ENCODE measurements around the gene MAP3K4.
"Not testable (repeated sequence)": the region's sequence is repeated elsewhere in the genome, so short reads cannot be mapped to it uniquely, and the experiment has no call there.

MAP3K4 gene

GRCh38 chr6:160967351-160967750, 24.2 kb upstream of the MAP3K4 start:
- Histone ChIP-seq H3K27me3 (replicated peaks) (no peaks in the 10 kb centered on the region), H3K4me3 (ENCODE audit: low read depth, low read length) (no peak overlapping the region), H3K36me3 (replicated peaks) (no peaks in the 10 kb centered on the region), H3K27ac (no peak overlapping the region)
- TF ChIP-seq, protein P1, sequence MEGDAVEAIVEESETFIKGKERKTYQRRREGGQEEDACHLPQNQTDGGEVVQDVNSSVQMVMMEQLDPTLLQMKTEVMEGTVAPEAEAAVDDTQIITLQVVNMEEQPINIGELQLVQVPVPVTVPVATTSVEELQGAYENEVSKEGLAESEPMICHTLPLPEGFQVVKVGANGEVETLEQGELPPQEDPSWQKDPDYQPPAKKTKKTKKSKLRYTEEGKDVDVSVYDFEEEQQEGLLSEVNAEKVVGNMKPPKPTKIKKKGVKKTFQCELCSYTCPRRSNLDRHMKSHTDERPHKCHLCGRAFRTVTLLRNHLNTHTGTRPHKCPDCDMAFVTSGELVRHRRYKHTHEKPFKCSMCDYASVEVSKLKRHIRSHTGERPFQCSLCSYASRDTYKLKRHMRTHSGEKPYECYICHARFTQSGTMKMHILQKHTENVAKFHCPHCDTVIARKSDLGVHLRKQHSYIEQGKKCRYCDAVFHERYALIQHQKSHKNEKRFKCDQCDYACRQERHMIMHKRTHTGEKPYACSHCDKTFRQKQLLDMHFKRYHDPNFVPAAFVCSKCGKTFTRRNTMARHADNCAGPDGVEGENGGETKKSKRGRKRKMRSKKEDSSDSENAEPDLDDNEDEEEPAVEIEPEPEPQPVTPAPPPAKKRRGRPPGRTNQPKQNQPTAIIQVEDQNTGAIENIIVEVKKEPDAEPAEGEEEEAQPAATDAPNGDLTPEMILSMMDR (IDR thresholded peaks at IDR 0.05; ENCODE audit: low read depth, low read length, missing control alignments) = no peak
- DNase-seq = no peak
- in situ Hi-C loops (cut with HindIII; ENCODE audit: low pct_ligation_motif_present, low sequenced_read_pairs) = loop anchor here (25.0 kb wide), 1 partner anchor 395 kb away; no protein-coding TSS in a partner anchor

- in situ Hi-C loops (cut with HindIII; ENCODE audit: low pct_ligation_motif_present, low sequenced_read_pairs) = loop anchor here (25.0 kb wide), 1 partner anchor 394 kb away; no protein-coding TSS in a partner anchor
- Histone ChIP-seq H3K4me3 (ENCODE audit: low read depth, low read length) (no peak overlapping the region), H3K27me3 (replicated peaks) (no peaks in the 10 kb centered on the region), H3K36me3 (replicated peaks) (no peaks in the 10 kb centered on the region), H3K27ac (no peak overlapping the region)
- TF ChIP-seq, protein P1 (IDR thresholded peaks at IDR 0.05; ENCODE audit: low read depth, low read length, missing control alignments) = no peak
- DNase-seq = no peak
These were observed 23.7 kb upstream of the MAP3K4 start for GRCh38 chr6:160967833-160968232.

GRCh38 chr6:160971171-160971570, 20.4 kb upstream of the MAP3K4 start:
- DNase-seq = no peak
- TF ChIP-seq, protein P1 (IDR thresholded peaks at IDR 0.05; ENCODE audit: low read depth, low read length, missing control alignments) = no peak
- in situ Hi-C loops (cut with HindIII; ENCODE audit: low pct_ligation_motif_present, low sequenced_read_pairs) = loop anchor here (25.0 kb wide), 1 partner anchor 391 kb away; no protein-coding TSS in a partner anchor
- no peak overlapping the region for H3K27ac ChIP-seq
- no peaks in the 10 kb centered on the region for H3K27me3 ChIP-seq (replicated peaks)
- H3K36me3 ChIP-seq (replicated peaks) = no peaks in the 10 kb centered on the region
- no peak overlapping the region for H3K4me3 ChIP-seq (ENCODE audit: low read depth, low read length)

DNA sequence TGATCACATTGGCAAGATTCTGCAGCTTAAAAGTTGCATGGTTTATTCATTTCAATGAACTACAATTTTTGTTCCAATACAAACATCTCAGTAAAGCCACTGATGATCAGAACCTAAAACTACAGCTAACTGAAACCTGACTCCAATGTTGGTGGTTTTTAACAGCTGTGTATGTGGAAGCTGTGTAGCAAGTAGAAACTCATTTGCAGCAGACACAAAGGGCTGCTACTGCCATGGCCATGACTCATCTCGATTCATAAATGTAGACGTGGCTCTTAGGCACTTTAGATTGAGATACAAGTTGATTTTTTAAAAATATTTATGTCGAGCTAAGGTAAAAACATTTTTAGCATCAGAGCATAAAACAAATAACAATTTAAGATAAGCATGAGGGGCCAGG, 19.5 kb upstream of the MAP3K4 start:
- in situ Hi-C loops (cut with HindIII; ENCODE audit: low pct_ligation_motif_present, low sequenced_read_pairs) = loop anchor here (25.0 kb wide), 1 partner anchor 390 kb away; no protein-coding TSS in a partner anchor
- H3K36me3 ChIP-seq (replicated peaks) = no peaks in the 10 kb centered on the region
- no peaks in the 10 kb centered on the region for H3K27me3 ChIP-seq (replicated peaks)
- TF ChIP-seq, protein P1 (IDR thresholded peaks at IDR 0.05; ENCODE audit: low read depth, low read length, missing control alignments) = no peak
- no peak overlapping the region for H3K4me3 ChIP-seq (ENCODE audit: low read depth, low read length)
- H3K27ac ChIP-seq = peak overlapping the region; percentile 65
- DNase-seq = peak; percentile 93

DNA sequence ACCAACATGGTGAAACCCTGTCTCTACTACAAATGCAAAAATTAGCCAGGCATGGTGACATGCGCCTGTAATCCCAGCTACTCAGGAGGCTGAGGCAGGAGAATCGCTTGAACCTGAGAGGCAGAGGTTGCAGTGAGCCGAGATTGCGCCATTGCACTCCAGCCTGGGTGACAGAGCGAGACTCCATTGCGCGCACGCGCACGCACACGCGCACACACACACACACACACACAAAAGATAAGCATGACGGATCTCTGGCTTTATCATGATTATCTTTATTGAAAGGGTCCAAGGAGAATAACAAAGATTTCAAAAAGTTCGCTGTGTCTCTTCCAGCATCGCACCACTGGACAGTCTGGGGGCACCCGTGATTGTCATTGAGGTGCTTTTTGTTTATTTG, 19.0 kb upstream of the MAP3K4 start:
- in situ Hi-C loops (cut with HindIII; ENCODE audit: low pct_ligation_motif_present, low sequenced_read_pairs) = loop anchor here (25.0 kb wide), 1 partner anchor 390 kb away; no protein-coding TSS in a partner anchor
- H3K36me3 ChIP-seq (replicated peaks); DNase-seq; H3K27me3 ChIP-seq (replicated peaks); H3K4me3 ChIP-seq (ENCODE audit: low read depth, low read length): not testable (repeated sequence)
- peak overlapping the region; percentile 65 for H3K27ac ChIP-seq

DNA sequence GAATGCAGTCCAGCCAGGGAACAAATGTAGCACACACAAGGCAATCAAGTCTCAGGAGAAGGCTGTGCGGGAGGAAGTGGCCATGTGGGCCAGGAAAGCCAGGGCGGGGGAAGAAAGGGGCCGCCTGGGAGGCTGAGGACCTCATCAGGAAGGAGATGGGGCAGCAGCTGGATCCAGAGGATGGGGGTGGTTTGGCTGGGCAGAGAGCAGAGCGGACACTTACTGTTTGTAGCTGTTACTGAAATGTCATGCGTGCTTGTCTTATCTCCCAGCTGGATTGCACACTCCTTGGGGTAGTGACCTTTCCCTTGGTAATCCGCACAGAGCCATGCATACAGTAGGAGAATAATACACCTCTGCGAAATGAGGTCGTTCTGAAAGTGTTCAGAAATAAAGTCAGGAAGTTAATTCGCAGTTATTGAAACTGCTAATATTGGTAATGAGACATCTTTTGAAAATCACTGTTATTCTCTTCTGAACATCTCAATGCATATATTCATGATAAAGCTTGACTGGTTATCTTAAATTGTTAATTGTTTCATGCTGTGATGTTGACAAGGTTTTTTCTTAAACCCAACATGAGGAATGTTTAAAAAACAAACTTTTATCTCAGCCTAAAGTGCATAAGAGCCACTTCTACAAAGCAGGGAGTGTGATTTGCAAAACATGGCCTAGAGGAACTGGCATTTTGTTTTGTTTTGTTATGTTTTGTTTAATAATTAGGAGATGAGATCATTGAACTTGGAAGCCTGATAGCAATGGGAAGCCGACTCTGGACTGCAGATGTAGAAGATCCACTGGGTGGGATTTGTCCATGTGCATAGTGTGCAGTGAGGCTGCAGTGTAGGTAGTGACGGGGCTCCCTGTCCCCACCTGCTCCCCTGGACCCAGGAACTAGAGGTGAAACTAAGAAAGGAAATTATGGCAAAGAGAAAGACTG, 18.0 kb upstream of the MAP3K4 start:
- no peak overlapping the region for H3K4me3 ChIP-seq (ENCODE audit: low read depth, low read length)
- DNase-seq = peak; percentile 78

More for the DNA sequence above, 18.0 kb upstream of the MAP3K4 start:
- no peaks in the 10 kb centered on the region for H3K27me3 ChIP-seq (replicated peaks)
- TF ChIP-seq, protein P1 (IDR thresholded peaks at IDR 0.05; ENCODE audit: low read depth, low read length, missing control alignments) = no peak
- peak overlapping the region; percentile 41 for H3K27ac ChIP-seq
- in situ Hi-C loops (cut with HindIII; ENCODE audit: low pct_ligation_motif_present, low sequenced_read_pairs) = loop anchor here (25.0 kb wide), 1 partner anchor 389 kb away; no protein-coding TSS in a partner anchor
- H3K36me3 ChIP-seq (replicated peaks) = no peaks in the 10 kb centered on the region

All from brain microvascular endothelial cell (primary cell).